GM23248 (cell line): ENCODE data around the gene RNU5D-1. TPM values are rescaled to one million over a fixed set of nuclear protein-coding genes. Genes with fewer than 3 reads are reported as not detected.

Source experiments
- DNase-seq: peaks from one replicate; pipeline ENCODE4 v3.0.0-alpha.2; 2015
- H2AFZ ChIP-seq: fragments of 200-600 bp; sonication (generic); 2 replicates; pipeline ENCODE4 v1.6.1; 2016; ENCODE audit warnings: antibody characterized with exemption
- H3F3A ChIP-seq: fragments of 200-600 bp; sonication (generic); 2 replicates; pipeline ENCODE4 v1.6.1; 2016; ENCODE audit warnings: mild to moderate bottlenecking, antibody characterized with exemption, mixed run types; ENCODE audit not compliant: insufficient read depth
- H3K27ac ChIP-seq: fragments of 200-600 bp; sonication (generic); 2 replicates; pipeline ENCODE4 v1.5.1; 2016; ENCODE audit warnings: mild to moderate bottlenecking
- H3K27me3 ChIP-seq: fragments of 200-600 bp; sonication (generic); replicated peaks from 2 replicates; pipeline ENCODE4 v1.6.1; 2016; ENCODE audit warnings: mild to moderate bottlenecking; ENCODE audit not compliant: insufficient read depth
- H3K36me3 ChIP-seq: fragments of 200-600 bp; sonication (generic); 2 replicates; pipeline ENCODE4 v1.6.1; 2016; ENCODE audit warnings: low read depth, mild to moderate bottlenecking
- H3K4me1 ChIP-seq: fragments of 200-600 bp; sonication (generic); 2 replicates; pipeline ENCODE4 v1.6.1; 2016; ENCODE audit warnings: mild to moderate bottlenecking; ENCODE audit not compliant: insufficient read depth
- H3K4me2 ChIP-seq: fragments of 200-600 bp; sonication (generic); one replicate; pipeline ENCODE4 v1.6.1; 2016; ENCODE audit warnings: mild to moderate bottlenecking; ENCODE audit not compliant: unreplicated experiment
- H3K4me3 ChIP-seq: fragments of 200-600 bp; sonication (generic); 2 replicates; pipeline ENCODE4 v1.5.1; 2016; ENCODE audit warnings: mild to moderate bottlenecking
- H3K79me2 ChIP-seq: fragments of 200-600 bp; sonication (generic); 2 replicates; pipeline ENCODE4 v1.6.1; 2016; ENCODE audit warnings: mild to moderate bottlenecking; ENCODE audit not compliant: insufficient read depth
- H3K9ac ChIP-seq: fragments of 200-600 bp; sonication (generic); 2 replicates; pipeline ENCODE4 v1.6.1; 2016; ENCODE audit warnings: mild to moderate bottlenecking
- H3K9me2 ChIP-seq: fragments of 200-600 bp; sonication (generic); 2 replicates; pipeline ENCODE4 v1.6.1; 2016; ENCODE audit warnings: mixed run types, mild to moderate bottlenecking, moderate library complexity; ENCODE audit not compliant: insufficient read depth
- H3K9me3 ChIP-seq: fragments of 200-600 bp; sonication (generic); one replicate; pipeline ENCODE4 v1.6.1; 2017; ENCODE audit warnings: low read depth
- H4K20me1 ChIP-seq: fragments of 200-600 bp; sonication (generic); 2 replicates; pipeline ENCODE4 v1.6.0; 2016; ENCODE audit not compliant: insufficient read depth
- EZH2 ChIP-seq: fragments of 200-600 bp; sonication (generic); IDR thresholded peaks from 2 replicates; pipeline ENCODE4 v1.6.1; 2018; ENCODE audit warnings: antibody characterized with exemption, mild to moderate bottlenecking; ENCODE audit not compliant: insufficient read depth, poor library complexity, severe bottlenecking
- EZH2phosphoT487 ChIP-seq: fragments of 200-600 bp; sonication (generic); IDR thresholded peaks from 2 replicates; pipeline ENCODE4 v1.6.1; 2018; ENCODE audit warnings: antibody characterized with exemption, moderate library complexity, mild to moderate bottlenecking, low read depth; ENCODE audit not compliant: insufficient read depth
- WGBS, 2 experiments: methylation state at CpG; one replicate each; pipeline ENCODE4 v1.1.6; 2015 to 2017; ENCODE audit warnings: low lambda C conversion rate in 2 of 2, low coverage in 1 of 2; ENCODE audit errors: missing lambda C conversion rate in 2 of 2; 5-methylcytosine and 5-hydroxymethylcytosine counted together
- in situ Hi-C: fragments of 300-500 bp; cut with MboI; formaldehyde crosslinking; loops from 2 replicates; pipeline ENCODE4 v1.15.0; 2020
- polyA plus RNA-seq: library from polyadenylated mRNA; unstranded; fragments of >200 nt; fragmentation: Nextera tagmentation; extraction: Ambion mirVana; gene quantifications from 2 replicates; pipeline ENCODE4 v1.2.1, GENCODE V29; 2016
- total RNA-seq: library from RNA; depleted of rRNA; stranded (reverse); fragments of >200 nt; shearing (Covaris generic); gene quantifications from 2 replicates; pipeline ENCODE4 v1.2.3, GENCODE V29; 2014

RNU5D-1 gene
- total and polyA plus RNA-seq, 2 experiments from 2014 or later = not detected

GRCh38 chr1:44777969-44778635, 47.1 kb upstream of the RNU5D-1 start:
- WGBS, 2 experiments = 79 to 80% methylated on average over 13 of the region's 13 CpGs
- peaks cover 67% of the 10 kb centered on the region for H3F3A ChIP-seq
- H3K9me3 ChIP-seq = no peaks in the 10 kb centered on the region
- DNase-seq = no peak
- H2AFZ ChIP-seq = no peak overlapping the region
- no peaks in the 10 kb centered on the region for H3K27me3 ChIP-seq
- in situ Hi-C loops = no loop called here
- peaks cover 20% of the 10 kb centered on the region for H3K4me1 ChIP-seq
- H3K4me3 ChIP-seq = peak overlapping the region; percentile 80; the same call in 1 of the 2 replicates
- H3K79me2 ChIP-seq = peaks cover 55% of the 10 kb centered on the region
- no peak overlapping the region for H3K27ac ChIP-seq
- H3K9ac ChIP-seq = 0 out of 2 replicates have a peak overlapping the region, but pooled peaks have one; percentile 95
- peaks cover 45% of the 10 kb centered on the region for H3K36me3 ChIP-seq
- H4K20me1 ChIP-seq = peaks cover 9% of the 10 kb centered on the region; the same call in 1 of the 2 replicates
- no peak for TF ChIP-seq EZH2
- TF ChIP-seq EZH2phosphoT487 = no peak
- no peaks in the 10 kb centered on the region for H3K9me2 ChIP-seq
- peak overlapping the region; percentile 23 for H3K4me2 ChIP-seq

DNA sequence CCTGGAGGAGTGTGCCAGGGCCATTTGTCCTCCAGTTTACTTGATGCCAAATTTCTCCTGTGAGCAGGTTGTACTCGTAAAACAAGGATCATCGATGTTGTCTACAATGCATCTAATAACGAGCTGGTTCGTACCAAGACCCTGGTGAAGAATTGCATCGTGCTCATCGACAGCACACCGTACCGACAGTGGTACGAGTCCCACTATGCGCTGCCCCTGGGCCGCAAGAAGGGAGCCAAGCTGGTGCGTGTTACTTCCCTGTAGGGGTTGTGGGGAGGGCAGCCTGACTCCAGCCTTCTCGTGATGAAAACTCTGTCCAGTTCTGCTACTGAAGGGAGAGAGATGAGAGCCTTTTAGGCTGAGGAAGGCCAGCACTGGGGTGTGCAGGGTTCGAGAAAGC, 46.6 kb upstream of the RNU5D-1 start:
- DNase-seq = no peak
- Histone ChIP-seq H4K20me1 (peaks cover 9% of the 10 kb centered on the region; the same call in 1 of the 2 replicates), H3K9me2 (no peaks in the 10 kb centered on the region), H3K4me1 (peaks cover 20% of the 10 kb centered on the region), H3K79me2 (peaks cover 55% of the 10 kb centered on the region), H2AFZ (no peak overlapping the region), H3K4me2 (peak overlapping the region; percentile 23), H3F3A (peaks cover 61% of the 10 kb centered on the region), H3K27me3 (no peaks in the 10 kb centered on the region), H3K36me3 (peaks cover 45% of the 10 kb centered on the region), H3K9me3 (no peaks in the 10 kb centered on the region), H3K9ac (peak overlapping the region; percentile 95), H3K27ac (no peak overlapping the region), H3K4me3 (peak overlapping the region; percentile 80)
- in situ Hi-C loops = no loop called here
- 82 to 85% methylated on average over 14 of the region's 14 CpGs for WGBS, 2 experiments
- TF ChIP-seq EZH2 (no peak), EZH2phosphoT487 (no peak)

DNA sequence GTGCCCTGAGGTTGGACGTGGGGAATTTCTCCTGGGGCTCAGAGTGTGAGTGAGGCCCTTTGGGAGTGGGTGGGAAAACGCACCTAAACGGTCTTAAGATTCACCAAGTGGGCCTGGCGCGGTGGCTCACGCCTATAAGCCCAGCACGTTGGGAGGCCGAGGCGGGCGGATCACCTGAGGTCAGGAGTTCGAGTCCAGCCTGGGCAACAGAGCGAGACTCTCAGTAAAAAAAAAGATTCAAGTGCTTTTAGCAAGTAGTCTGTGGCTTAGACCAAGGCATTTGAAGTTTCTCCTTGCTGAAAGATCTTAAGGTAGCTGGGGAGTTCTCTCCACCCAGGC, 45.7 kb upstream of the RNU5D-1 start:
- Histone ChIP-seq H3K9me3 (no peaks in the 10 kb centered on the region), H3K27ac (peak overlapping the region; percentile 90), H3K4me1 (peaks cover 20% of the 10 kb centered on the region), H3K79me2 (peaks cover 55% of the 10 kb centered on the region), H3K4me2 (peak overlapping the region; percentile 87), H3K9me2 (no peaks in the 10 kb centered on the region), H3K36me3 (peaks cover 45% of the 10 kb centered on the region), H3K9ac (peak overlapping the region; percentile 95), H4K20me1 (peaks cover 9% of the 10 kb centered on the region; the same call in 1 of the 2 replicates), H3K27me3 (no peaks in the 10 kb centered on the region), H3K4me3 (peak overlapping the region; percentile 80), H2AFZ (no peak overlapping the region), H3F3A (peaks cover 55% of the 10 kb centered on the region)
- 63 to 68% methylated on average over 11 to 12 of the region's 12 CpGs for WGBS, 2 experiments
- DNase-seq = no peak
- no peak for TF ChIP-seq EZH2phosphoT487
- TF ChIP-seq EZH2 = no peak
- in situ Hi-C loops = no loop called here

GRCh38 chr1:44775930-44776729, 45.2 kb upstream of the RNU5D-1 start:
- Histone ChIP-seq H3K9me2 (no peaks in the 10 kb centered on the region), H3F3A (peaks cover 49% of the 10 kb centered on the region), H3K27me3 (no peaks in the 10 kb centered on the region), H2AFZ (no peak overlapping the region), H3K4me1 (peaks cover 20% of the 10 kb centered on the region), H3K9ac (peak overlapping the region; percentile 95), H3K9me3 (no peaks in the 10 kb centered on the region), H3K79me2 (peaks cover 55% of the 10 kb centered on the region), H4K20me1 (peaks cover 9% of the 10 kb centered on the region; the same call in 1 of the 2 replicates), H3K4me2 (peak overlapping the region; percentile 87), H3K36me3 (peaks cover 41% of the 10 kb centered on the region), H3K4me3 (peak overlapping the region; percentile 80), H3K27ac (peak overlapping the region; percentile 90)
- 7 to 14% methylated on average over 33 to 36 of the region's 36 CpGs for WGBS, 2 experiments
- DNase-seq = peak; percentile 49
- TF ChIP-seq EZH2 (no peak), EZH2phosphoT487 (no peak)
- in situ Hi-C loops = no loop called here
